C1 segment of cervical spinal cord (tissue), 14 donors: Measurements from ENCODE around the gene KLK5.
A peak's percentile ranks its signal among the peaks of the same experiment; 100 is the strongest.
"Not testable (repeated sequence)": the region's sequence is repeated elsewhere in the genome, so short reads cannot be mapped to it uniquely, and the experiment has no call there.

Source experiments
- DNase-seq, 14 donors: peaks; one replicate each; lab custom pipeline; 2025; lab: John Stamatoyannopoulos, UW

The KLK5 gene

GRCh38 chr19:50922317-50922853 is 30.5 kb downstream of the KLK5 start:
- DNase-seq = peak in 12 of 14 donors; percentile 1 to 57 (median 31)

GRCh38 chr19:50921426-50922316 is 31.2 kb downstream of the KLK5 start:
- DNase-seq = no peak

GRCh38 chr19:50916069-50916468 is 36.8 kb downstream of the KLK5 start:
- no peak for DNase-seq

DNA sequence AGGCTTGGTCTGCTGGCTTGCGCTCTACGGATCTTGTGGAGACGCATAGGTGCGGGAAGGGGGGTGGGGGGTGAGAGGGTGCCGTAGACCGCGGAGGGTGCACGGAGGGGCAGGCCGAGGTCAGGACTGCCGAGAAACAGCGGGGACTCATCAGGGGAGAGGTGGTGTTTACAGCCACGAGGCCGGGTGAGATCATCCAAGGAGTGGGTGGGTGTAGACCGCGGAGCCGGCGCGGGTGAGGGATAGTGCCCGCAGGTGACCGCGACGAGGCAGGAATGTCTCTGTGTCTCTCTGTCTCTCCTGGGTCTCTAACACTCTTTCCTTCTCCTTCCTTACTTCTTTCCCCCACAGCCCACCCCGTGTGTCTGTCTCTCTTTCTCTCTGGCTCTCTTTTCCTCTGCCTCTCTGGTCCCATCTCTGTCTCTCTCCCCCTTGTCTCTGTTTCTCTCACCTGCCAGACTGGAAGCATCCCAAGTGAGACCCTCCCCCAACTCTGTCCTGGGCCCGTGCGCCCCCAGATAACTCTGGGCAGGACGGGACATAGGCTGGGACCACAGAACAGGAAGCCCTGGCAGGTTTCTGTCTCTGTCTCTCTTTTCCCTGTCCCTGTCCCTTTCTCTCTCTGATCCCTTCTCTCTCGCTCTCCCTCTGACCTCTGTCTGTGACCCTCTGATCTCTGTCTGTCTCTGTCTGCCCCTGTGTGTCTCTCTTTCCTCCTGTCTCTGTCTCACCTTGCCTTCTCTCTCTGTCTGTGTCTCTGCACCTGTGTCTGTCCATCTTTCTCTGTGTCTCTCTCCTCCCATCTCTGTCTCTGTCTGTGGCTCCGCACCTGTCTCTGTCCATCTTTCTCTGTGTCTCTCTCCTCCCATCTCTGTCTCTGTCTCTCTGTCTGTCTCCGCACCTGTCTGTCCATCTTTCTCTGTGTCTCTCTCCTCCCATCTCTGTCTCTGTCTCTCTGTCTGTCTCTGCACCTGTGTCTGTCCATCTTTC is 39.8 kb downstream of the KLK5 start:
- DNase-seq = no peak

GRCh38 chr19:50912102-50912599 is 40.7 kb downstream of the KLK5 start:
- DNase-seq = no peak

- no peak for DNase-seq
These were observed 41.4 kb downstream of the KLK5 start, which contains the start of gene KLK4 for GRCh38 chr19:50911206-50912101. Gene KLK4 (minus strand): TSS chr19:50911395. CDS start chr19:50910738, 657 bp downstream.

- no peak for DNase-seq
These were observed 42.1 kb downstream of the KLK5 start for GRCh38 chr19:50910722-50911121.

DNA sequence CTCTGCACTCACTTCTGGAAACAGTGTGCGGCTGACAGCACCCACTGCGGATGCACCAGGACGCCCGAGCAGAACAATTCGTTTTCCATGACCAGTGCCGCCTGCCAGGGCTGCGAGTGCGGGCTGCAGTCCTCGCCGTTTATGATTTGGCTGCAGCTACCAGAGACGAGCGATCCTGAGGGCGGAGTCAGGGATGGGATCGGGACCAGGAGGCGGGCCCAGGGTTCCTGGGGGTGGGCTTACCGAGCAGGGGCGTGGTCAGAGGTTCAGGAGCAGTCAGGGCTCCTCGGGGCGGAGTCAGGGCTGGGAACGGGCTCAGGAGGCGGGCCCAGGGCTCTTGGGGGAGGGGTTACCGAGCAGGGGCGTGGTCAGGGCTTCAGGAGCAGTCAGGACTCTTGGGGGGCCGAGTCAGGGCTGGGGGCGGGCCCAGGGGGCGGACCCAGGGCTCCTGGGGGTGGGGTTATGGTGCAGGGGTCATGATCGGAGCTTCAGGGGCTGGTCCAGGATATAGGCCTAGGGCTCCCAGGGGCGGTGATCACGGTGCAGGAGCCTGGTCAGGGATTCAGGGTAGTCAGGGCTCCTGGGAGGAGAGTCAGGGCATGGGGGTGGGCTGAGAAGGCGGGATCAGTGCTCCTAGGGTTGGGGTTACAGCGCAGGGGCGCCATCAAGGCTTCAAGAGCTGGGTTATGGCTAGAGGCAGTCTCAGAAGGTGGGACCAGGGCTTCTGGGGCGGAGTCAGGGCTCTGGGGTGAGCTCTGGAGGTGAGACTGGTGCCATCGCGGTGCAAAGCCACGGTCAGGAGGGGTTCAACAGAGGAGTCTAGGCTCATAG is 43.4 kb downstream of the KLK5 start:
- no peak for DNase-seq

- no peak for DNase-seq
These were observed 44.5 kb downstream of the KLK5 start for GRCh38 chr19:50908336-50908735.

- DNase-seq = no peak
These were observed 46.6 kb downstream of the KLK5 start for GRCh38 chr19:50906217-50906616.

DNA sequence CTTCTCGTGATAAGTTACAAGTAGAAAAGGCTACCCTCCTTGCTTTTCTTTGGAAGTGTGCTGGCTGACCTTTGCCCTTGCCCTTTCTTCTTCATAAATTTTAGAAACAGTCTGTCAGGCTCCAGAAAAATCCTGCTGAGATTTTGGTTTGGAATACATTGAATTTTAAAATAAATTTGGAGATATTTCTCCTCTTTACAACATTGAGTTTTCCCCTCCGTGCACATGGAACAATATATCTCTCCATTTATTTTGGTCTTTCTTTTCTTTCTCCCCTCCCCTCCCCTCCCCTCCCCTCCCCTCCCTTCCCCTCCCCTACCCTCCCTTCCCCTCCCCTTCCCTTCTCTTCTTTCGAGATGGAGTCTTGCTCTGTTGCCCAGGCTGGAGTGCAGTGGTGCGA is 50.2 kb downstream of the KLK5 start:
- DNase-seq = no peak

DNA sequence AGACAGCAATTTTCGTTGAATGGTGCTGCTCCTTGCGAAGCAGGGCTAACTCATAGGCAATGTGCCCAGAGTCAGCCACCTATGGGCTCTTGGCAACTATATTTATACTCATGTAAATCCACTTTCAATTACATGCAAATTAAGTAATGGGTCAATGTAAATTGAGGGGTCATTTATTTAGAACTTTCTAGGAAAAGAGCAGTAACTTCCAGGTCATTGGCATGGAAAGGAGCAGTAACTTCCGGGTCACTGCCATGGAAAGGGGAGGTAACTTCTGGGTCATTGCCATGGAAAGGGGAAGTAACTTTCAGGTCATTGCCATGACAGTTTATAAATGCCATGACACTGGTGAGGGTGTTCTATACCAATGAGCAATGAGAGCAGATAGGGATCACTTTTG is 53.3 kb downstream of the KLK5 start:
- no peak for DNase-seq

GRCh38 chr19:50898018-50898417 is 54.8 kb downstream of the KLK5 start:
- DNase-seq = no peak

- no peak for DNase-seq
These were observed 55.2 kb downstream of the KLK5 start for GRCh38 chr19:50897612-50898011.

DNA sequence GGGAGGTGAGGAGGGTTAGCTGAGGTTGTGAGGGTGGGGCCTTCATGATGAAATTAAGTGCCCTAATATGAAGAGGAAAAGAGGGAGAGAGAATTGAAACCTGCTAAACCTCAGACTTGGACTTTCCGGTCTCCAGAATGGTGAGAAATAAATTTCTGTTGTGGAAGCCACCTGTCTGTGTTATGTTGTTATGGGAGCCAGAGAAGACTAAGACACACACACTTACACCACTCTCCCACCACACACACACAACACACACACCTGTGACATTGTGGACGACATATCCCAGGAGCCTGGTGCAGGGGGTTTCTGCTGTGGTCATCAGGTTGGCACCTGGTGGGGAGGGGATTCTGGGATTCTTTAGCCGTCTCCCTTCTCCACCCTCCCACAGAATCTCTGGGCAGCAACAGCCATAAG is 55.6 kb downstream of the KLK5 start:
- DNase-seq = no peak

- DNase-seq = no peak
These were observed 56.1 kb downstream of the KLK5 start for GRCh38 chr19:50896591-50897190.

- not testable (repeated sequence) for DNase-seq
These were observed 56.7 kb downstream of the KLK5 start for GRCh38 chr19:50896089-50896590.

- DNase-seq = no peak
These were observed 58.1 kb downstream of the KLK5 start for GRCh38 chr19:50894478-50895356.
